ENCODE data around the gene ADAMTS6.
"Not testable (repeated sequence)": the region's sequence is repeated elsewhere in the genome, so short reads cannot be mapped to it uniquely, and the experiment has no call there.

The ADAMTS6 gene

DNA sequence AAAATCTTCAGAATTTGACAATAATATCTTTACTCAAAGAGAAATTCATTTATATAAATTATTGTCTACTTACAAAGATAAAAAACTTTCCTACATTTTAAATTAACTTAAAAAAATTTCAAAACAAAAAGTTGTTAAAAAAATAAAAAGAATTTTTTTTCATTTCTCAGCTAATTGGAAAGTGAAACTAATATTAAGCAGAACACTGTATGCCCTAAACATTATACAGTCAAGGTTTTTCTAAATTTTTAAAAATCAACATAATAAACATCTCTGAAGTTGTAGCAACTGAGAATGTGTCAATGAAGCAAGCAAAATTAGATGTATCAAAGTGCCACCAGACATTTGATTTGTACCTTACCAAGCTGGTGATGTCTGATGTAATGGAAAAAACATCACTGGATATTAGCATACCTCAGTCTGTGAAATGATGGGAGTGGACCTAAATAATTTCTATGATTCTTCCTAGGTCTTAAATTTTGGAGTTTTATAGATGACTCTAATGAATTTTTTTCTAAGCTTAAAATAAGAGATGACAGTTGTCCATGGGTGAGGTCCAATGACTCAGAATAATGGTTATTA lies 290.1 kb downstream of the ADAMTS6 start:
- no peak for DNase-seq

GRCh38 chr5:65190328-65191053 lies 291.2 kb downstream of the ADAMTS6 start:
- no peak for DNase-seq

DNA sequence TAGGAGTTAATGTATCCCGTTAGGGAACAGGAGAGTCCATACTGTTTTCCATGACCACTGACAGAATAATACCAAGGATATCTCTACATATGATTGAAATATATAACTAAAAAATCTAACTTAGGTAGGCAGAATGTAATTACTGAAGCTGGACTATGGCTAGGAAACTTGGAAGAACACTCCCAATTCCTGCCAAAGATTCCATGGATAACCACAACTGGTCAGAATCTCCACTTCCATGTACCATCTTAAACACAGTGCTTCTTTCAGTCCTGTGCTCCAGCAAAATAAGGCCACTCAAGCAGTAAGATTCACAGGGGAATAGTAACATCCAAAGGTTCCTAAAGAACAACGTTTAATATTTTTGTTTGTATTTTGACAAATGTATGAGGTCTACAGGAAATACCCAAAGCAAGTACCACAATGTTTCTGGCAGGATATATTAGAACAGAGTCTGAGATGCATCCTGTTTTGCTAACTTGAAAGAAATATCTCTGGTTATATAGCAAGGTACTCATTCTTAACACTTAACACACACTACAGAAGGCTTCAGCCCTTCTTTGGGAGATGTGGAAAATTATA lies 295.0 kb downstream of the ADAMTS6 start:
- DNase-seq: no peak

DNA sequence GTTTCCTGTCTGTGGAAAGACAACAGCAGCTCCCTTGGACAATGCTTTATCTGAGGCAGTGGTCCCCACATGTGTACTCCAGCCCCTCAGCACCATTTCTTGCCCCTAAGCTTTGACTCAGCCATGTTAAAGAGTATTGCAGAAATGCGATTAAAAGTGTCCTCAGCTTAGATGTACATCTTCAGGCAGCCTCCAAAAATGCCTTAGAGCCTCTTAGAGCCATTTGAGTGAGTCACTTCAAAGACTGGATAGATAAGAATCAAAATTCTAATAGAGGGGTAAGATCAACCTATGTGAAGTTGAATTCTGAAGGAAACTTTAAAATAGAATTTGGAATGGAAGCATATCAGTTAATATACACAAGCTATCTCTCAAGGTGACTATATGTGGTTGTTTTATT lies 296.3 kb downstream of the ADAMTS6 start:
- no peak for DNase-seq

DNA sequence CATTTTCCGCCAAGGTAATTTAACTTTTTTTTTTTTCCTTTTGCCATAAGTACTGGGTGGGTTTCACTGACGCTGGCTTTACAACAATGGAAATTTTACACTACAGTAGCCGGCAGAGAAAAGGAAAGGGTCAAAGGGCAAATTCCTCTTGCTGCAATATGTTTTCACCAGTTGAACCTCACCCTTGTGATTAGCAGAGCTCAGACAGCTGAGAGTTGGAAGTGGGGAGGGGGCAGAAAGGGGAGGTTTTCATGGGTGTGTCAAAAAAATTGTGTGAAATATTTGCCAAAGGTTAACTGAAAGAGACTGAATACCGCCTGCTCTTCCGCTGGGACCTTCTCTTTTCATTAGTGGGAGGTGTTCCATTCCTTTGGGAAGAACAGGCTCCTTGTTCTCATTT lies 296.9 kb downstream of the ADAMTS6 start:
- no peak for DNase-seq

- not testable (repeated sequence) for DNase-seq
Observed at GRCh38 chr5:65174231-65174630, 307.5 kb downstream of the ADAMTS6 start.

DNA sequence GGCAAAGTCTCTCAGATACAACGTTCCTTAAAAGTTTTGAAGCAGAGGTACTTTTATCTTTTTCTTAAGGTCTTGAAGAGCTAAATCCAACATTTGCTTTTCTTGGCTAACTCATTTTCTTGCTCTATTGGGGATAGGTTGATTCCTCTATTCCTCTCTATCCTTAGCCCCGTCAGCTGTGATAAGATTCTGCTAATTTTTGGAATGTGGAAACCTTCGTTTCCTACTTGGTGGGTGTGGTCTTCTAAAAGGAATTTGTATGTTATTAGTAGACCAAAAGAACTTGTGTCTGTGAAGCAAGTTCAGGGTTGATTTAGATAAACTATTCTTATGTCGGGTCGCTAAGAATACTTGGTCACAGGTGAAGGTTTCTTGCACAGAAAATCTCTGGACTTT lies 308.6 kb downstream of the ADAMTS6 start:
- DNase-seq: no peak

DNA sequence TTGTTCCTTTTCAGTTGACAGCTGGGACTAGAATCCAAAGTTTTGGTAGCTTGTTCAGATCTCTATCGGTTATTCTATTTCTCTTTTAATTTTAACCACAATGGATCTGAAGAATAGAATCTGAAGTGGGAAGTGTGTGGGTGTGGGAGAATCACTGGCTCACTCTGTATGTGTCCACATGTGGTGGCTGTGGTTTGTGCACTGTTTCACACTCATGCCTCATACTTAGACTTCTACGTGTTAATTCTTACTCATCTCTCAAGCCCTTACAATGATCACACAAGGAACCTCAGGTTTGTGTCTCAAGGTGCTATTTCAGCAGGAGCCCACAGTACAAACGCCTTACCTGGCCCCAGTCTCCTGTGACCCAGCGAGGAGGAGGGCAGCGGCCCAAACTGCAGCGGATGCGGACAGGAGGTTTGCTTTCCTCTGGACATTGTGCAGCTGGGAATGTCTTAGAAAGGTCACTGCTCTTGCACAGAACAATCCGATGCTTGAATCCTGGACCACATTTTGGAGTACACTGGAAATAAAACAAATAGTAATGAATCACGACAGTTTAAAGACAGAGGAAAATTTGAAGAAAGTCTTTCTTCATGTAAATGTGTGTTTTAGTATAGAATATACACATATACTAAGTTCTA lies 309.1 kb downstream of the ADAMTS6 start:
- DNase-seq: no peak

DNA sequence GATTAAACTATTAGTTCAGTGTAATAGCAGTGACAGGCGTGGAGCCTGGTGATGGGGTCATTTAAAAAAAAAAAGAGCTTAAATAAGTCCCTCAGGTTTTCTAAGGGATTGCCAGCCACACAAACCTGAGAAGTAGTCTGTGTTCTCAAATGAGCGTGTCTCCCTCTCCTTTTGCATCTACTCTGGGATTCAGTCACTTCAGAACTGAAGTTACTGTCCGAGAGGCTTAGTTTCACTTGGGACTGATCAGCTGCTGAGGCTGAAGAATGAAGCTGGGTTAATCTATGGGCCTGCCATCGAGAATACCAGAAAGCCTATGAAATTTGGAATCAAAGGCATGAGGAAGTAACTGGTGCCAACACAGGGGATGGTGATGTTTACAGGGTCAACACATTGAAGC lies 310.1 kb downstream of the ADAMTS6 start:
- no peak for DNase-seq

DNA sequence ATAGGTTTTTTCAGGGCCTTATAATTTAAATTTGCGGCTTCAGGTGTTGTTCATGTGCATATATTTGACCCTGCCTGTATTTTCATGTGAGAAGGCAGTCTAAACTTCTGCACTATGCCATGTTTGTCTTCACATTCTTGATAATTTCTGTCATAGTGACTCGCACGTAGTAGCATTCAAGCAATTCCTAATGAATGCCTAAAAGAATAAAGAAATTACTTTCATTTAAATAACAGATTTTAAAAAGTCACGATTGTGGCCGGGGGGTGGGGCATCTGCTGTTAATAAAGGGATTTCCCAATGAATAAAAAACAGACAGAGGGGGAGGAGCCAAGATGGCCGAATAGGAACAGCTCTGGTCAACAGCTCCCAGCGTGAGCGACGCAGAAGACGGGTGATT lies 318.0 kb downstream of the ADAMTS6 start:
- no peak for DNase-seq

GRCh38 chr5:65161655-65162054 lies 320.1 kb downstream of the ADAMTS6 start:
- DNase-seq: no peak

GRCh38 chr5:65157906-65158603 lies 323.7 kb downstream of the ADAMTS6 start:
- DNase-seq: no peak

DNA sequence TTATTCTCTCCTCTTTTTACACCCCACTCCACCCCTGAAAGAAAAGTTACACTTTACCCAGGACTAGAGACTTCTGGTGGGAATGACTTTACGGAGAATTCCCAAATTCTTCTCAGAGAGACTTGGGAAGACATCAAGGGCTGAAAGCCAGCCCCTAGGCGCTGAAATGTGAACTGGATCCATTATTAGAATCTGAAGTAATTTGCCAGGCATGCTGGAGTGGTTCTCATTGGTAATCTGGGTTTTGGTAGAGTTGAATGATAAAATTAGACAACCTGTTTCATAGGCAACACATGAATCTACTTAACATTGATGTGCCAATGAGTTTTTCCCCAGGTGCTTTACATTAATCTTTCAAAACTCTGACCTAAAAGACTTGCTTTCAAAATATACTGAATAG lies 324.8 kb downstream of the ADAMTS6 start:
- no peak for DNase-seq

DNA sequence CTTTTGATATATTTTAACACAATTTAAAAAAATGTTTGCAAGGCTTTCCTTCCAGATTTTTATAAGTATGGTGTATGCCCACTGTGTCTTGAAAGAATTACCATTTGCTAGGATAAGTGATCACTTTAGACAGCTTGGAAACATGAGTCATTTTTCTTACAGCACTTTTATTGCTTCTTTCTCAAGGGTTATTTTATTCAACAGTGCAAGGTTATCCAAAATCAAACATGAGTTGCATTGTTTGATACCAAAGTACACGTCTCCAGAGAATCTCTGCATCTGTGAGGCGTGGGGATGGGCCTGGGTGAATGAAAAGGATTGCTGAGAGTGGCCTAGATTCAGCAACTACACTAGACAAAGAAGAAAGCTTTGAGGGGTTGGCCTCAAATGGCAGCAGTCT lies 329.6 kb downstream of the ADAMTS6 start:
- DNase-seq: no peak

- DNase-seq: no peak
Observed at GRCh38 chr5:65151614-65152013, 330.1 kb downstream of the ADAMTS6 start.

- no peak for DNase-seq
Observed at GRCh38 chr5:65150599-65151304, 331.0 kb downstream of the ADAMTS6 start.

DNA sequence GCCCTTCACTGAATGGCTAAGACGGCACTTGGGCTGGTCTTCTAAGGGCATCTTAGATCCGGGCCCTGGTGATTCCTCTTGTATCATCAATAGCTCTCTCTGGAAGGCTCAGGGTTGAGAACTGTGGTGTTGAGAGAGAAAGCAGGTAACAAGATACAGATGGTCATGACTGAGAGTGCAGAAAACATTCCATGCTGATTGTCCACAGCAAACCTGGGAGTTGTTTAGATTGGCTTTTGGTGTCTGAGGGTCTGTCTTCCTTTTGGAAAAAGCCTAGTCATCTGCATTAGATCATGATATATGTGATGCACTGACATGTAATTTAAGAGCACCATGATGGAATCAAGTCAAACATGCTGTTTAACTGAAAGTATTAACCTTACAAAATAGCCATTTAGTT lies 331.9 kb downstream of the ADAMTS6 start:
- DNase-seq: no peak

DNA sequence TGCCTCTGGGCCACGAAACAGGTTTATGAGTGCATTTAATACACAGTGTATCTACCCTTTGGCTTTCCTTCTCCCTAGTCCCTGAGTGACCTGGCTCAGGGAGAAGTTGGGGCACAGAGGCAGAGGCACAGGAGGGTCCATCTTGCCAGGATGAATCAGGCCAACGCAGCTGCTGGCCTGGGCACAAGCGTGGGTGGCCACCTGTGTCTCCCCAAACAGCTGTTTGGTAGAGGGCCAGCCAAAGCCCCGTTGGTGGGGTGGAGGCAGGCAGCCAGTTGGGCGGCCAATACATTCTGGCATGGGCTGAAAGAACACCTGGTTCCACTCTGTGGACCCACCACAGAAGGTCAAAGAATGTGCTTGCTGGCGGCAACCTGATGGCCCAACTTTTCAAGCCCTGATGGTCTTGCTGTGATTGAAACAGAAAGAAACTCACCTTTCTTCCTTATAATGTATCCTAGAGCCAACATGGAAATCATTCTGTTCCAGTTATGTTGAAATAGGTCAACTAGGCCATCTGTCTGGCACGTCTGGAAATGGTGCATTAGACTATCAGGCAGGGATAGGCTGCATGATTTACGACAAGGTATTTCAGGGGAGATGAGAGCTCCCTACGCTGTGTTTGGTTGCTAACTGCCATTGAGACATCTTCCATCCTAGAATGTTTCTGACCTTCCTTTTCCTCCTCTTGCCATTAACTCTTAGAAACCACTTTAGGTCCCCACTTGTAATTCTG lies 337.4 kb downstream of the ADAMTS6 start:
- DNase-seq: no peak

DNA sequence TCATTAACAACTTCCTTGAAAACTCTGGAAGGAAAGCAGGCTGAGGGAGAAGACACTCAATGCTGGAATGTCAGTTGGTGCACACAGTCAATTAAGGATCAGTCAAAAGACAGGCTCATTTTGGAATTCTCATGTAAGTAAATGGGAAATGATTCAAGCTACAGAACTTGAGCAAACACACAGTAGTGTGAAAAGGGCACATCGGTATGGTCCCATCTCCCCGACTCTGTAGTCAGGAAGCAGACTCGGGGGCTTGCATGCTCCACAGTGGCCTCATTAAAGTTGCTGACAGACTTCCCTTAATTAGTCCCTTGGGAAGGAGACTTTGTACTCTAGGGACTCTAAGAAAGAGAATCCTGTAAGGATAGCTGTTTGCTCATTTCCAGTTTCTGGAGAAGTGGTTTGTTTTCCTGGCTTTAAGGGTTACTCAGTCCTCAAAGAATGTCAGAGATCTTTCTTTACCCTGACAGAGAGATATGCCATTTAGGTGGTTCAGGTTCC lies 339.2 kb downstream of the ADAMTS6 start:
- DNase-seq: no peak

- no peak for DNase-seq
Observed at GRCh38 chr5:65142016-65142415, 339.7 kb downstream of the ADAMTS6 start.

- DNase-seq: no peak
Observed at GRCh38 chr5:65141493-65141892, 340.2 kb downstream of the ADAMTS6 start.

GRCh38 chr5:65137631-65138030 lies 344.1 kb downstream of the ADAMTS6 start:
- DNase-seq: no peak

Measured in CD4-positive, alpha-beta T cell treated with Interleukin-6 for 4 hours (primary cell).